NCI-H2081 (cell line): ENCODE data around the gene CSTF2T.

Experiments
- DNase-seq, 2 experiments: peaks; one replicate each; lab custom pipeline; 2025; lab: John Stamatoyannopoulos, UW

Gene CSTF2T

GRCh38 chr10:51649064-51649463 lies 50.3 kb downstream of the CSTF2T start:
- DNase-seq: no peak
